ENCODE results near the gene BCL7C.
A peak's percentile ranks its signal among the peaks of the same experiment; 100 is the strongest.
"Not testable (repeated sequence)": the region's sequence is repeated elsewhere in the genome, so short reads cannot be mapped to it uniquely, and the experiment has no call there.

The BCL7C gene

GRCh38 chr16:30874821-30875717 lies 18.8 kb downstream of the BCL7C start:
- peaks cover 8 to 32% (median 19%) of the 10 kb centered on the region in 11 experiments; a peak in 20 of 22 replicates for H3K36me3 ChIP-seq
- H3K27me3 ChIP-seq, result no peaks in the 10 kb centered on the region
- peaks cover 22 to 29% (median 26%) of the 10 kb centered on the region in 10 experiments for H3K4me1 ChIP-seq
- H3K9me3 ChIP-seq (replicated peaks in 1 of 11), result no peaks in the 10 kb centered on the region
- H3K27ac ChIP-seq, result peak overlapping the region; percentile 80 to 99 (median 97)
- H3K4me2 ChIP-seq, result peak overlapping the region; percentile 92 to 99 (median 97)
- no peaks in the 10 kb centered on the region for H4K20me1 ChIP-seq
- TF ChIP-seq Cebpa-rat (IDR thresholded peaks at IDR 0.05), result no peak
- H3K9ac ChIP-seq, result peak overlapping the region; percentile 86 to 99 (median 97)
- peak overlapping the region; percentile 66 to 90 (median 79) for H3K4me3 ChIP-seq

GRCh38 chr16:30874244-30874820 lies 19.5 kb downstream of the BCL7C start:
- TF ChIP-seq Cebpa-rat (IDR thresholded peaks at IDR 0.05), result no peak
- no peaks in the 10 kb centered on the region for H3K9me3 ChIP-seq (replicated peaks in 1 of 11)
- peaks cover 22 to 29% (median 26%) of the 10 kb centered on the region in 10 experiments for H3K4me1 ChIP-seq
- H4K20me1 ChIP-seq, result no peaks in the 10 kb centered on the region
- H3K4me3 ChIP-seq, result peak overlapping the region; percentile 66 to 90 (median 79)
- H3K4me2 ChIP-seq, result peak overlapping the region; percentile 92 to 99 (median 97)
- peak overlapping the region; percentile 80 to 99 (median 97); a peak in 21 of 22 replicates for H3K27ac ChIP-seq
- H3K9ac ChIP-seq, result peak overlapping the region; percentile 86 to 99 (median 97)
- H3K27me3 ChIP-seq, result no peaks in the 10 kb centered on the region
- peaks cover 6 to 26% (median 16%) of the 10 kb centered on the region in 11 experiments; a peak in 20 of 22 replicates for H3K36me3 ChIP-seq

GRCh38 chr16:30870904-30871303 lies 23.0 kb downstream of the BCL7C start:
- Histone ChIP-seq H3K9me3 (replicated peaks in 1 of 11) (no peaks in the 10 kb centered on the region), H3K36me3 (peaks cover 0 to 15% (median 8%) of the 10 kb centered on the region in 11 experiments; a peak in 9 of 22 replicates), H3K27ac (no peak overlapping the region), H3K4me3 (no peak overlapping the region), H3K27me3 (no peaks in the 10 kb centered on the region), H3K4me2 (no peak overlapping the region), H3K4me1 (peaks cover 7 to 12% (median 8%) of the 10 kb centered on the region in 10 experiments), H3K9ac (no peak overlapping the region), H4K20me1 (no peaks in the 10 kb centered on the region)
- TF ChIP-seq Cebpa-rat (IDR thresholded peaks at IDR 0.05), result no peak

- Histone ChIP-seq H3K4me3 (no peak overlapping the region), H4K20me1 (no peaks in the 10 kb centered on the region), H3K9ac (no peak overlapping the region), H3K27me3 (no peaks in the 10 kb centered on the region), H3K27ac (no peak overlapping the region), H3K9me3 (replicated peaks in 1 of 11) (peaks cover 13 to 15% (median 14%) of the 10 kb centered on the region in 11 experiments), H3K4me1 (no peaks in the 10 kb centered on the region), H3K4me2 (no peak overlapping the region), H3K36me3 (peaks cover 0 to 21% (median 9%) of the 10 kb centered on the region in 11 experiments; a peak in 9 of 22 replicates)
- no peak for TF ChIP-seq Cebpa-rat (IDR thresholded peaks at IDR 0.05)
Measured at GRCh38 chr16:30867747-30868146, 26.1 kb downstream of the BCL7C start.

- peaks cover 13 to 24% (median 15%) of the 10 kb centered on the region in 11 experiments for H3K9me3 ChIP-seq (replicated peaks in 1 of 11)
- H3K27me3 ChIP-seq, result no peaks in the 10 kb centered on the region
- H3K9ac ChIP-seq, result no peak overlapping the region
- no peaks in the 10 kb centered on the region for H3K4me1 ChIP-seq
- H3K4me2 ChIP-seq, result no peak overlapping the region
- TF ChIP-seq Cebpa-rat (IDR thresholded peaks at IDR 0.05), result no peak
- H3K4me3 ChIP-seq, result no peak overlapping the region
- H4K20me1 ChIP-seq, result no peaks in the 10 kb centered on the region
- H3K36me3 ChIP-seq, result peaks cover 0 to 14% (median 0%) of the 10 kb centered on the region in 11 experiments; a peak in 2 of 22 replicates
- H3K27ac ChIP-seq, result no peak overlapping the region
Measured at GRCh38 chr16:30866031-30866430, 27.8 kb downstream of the BCL7C start.

- not testable (repeated sequence) for H3K4me2 ChIP-seq, H3K27ac ChIP-seq, H3K4me1 ChIP-seq, H4K20me1 ChIP-seq, H3K27me3 ChIP-seq, H3K9ac ChIP-seq, H3K36me3 ChIP-seq, H3K4me3 ChIP-seq
- H3K9me3 ChIP-seq (replicated peaks in 1 of 11), result peaks cover 13 to 24% (median 15%) of the 10 kb centered on the region in 11 experiments
Measured at GRCh38 chr16:30863178-30863577, 30.7 kb downstream of the BCL7C start.

GRCh38 chr16:30860729-30861128 lies 33.1 kb downstream of the BCL7C start:
- not testable (repeated sequence) for H4K20me1 ChIP-seq, H3K4me3 ChIP-seq, H3K27ac ChIP-seq, H3K27me3 ChIP-seq, H3K4me1 ChIP-seq, H3K36me3 ChIP-seq, H3K9ac ChIP-seq, H3K4me2 ChIP-seq
- peaks cover 13 to 24% (median 15%) of the 10 kb centered on the region in 11 experiments for H3K9me3 ChIP-seq (replicated peaks in 1 of 11)

GRCh38 chr16:30858829-30859423 lies 35.0 kb downstream of the BCL7C start:
- Histone ChIP-seq H3K4me1 (peaks cover 0 to 10% (median 0%) of the 10 kb centered on the region in 10 experiments; a peak in 6 of 20 replicates), H3K4me2 (peak overlapping the region in 2 of 11 experiments; percentile 14 to 41; a peak in 2 of 22 replicates), H4K20me1 (no peaks in the 10 kb centered on the region), H3K27ac (no peak overlapping the region), H3K27me3 (no peaks in the 10 kb centered on the region), H3K9ac (no peak overlapping the region), H3K4me3 (no peak overlapping the region), H3K9me3 (replicated peaks in 1 of 11) (peaks cover 11 to 21% (median 14%) of the 10 kb centered on the region in 11 experiments), H3K36me3 (peaks cover 0 to 25% (median 9%) of the 10 kb centered on the region in 11 experiments; a peak in 13 of 22 replicates)
- TF ChIP-seq Cebpa-rat (IDR thresholded peaks at IDR 0.05), result no peak

- peaks cover 0 to 10% (median 0%) of the 10 kb centered on the region in 10 experiments; a peak in 6 of 20 replicates for H3K4me1 ChIP-seq
- no peak overlapping the region for H3K4me3 ChIP-seq
- no peak overlapping the region for H3K9ac ChIP-seq
- no peaks in the 10 kb centered on the region for H4K20me1 ChIP-seq
- peaks cover 3 to 13% (median 5%) of the 10 kb centered on the region in 11 experiments for H3K9me3 ChIP-seq (replicated peaks in 1 of 11)
- H3K36me3 ChIP-seq, result peaks cover 0 to 25% (median 10%) of the 10 kb centered on the region in 11 experiments; a peak in 13 of 22 replicates
- no peak overlapping the region for H3K27ac ChIP-seq
- H3K27me3 ChIP-seq, result no peaks in the 10 kb centered on the region
- peak overlapping the region in 2 of 11 experiments; percentile 14 to 41; a peak in 3 of 22 replicates for H3K4me2 ChIP-seq
- no peak for TF ChIP-seq Cebpa-rat (IDR thresholded peaks at IDR 0.05)
Measured at GRCh38 chr16:30858111-30858495, 35.8 kb downstream of the BCL7C start.
